ENCODE measurements around the gene AP5Z1.

DNA sequence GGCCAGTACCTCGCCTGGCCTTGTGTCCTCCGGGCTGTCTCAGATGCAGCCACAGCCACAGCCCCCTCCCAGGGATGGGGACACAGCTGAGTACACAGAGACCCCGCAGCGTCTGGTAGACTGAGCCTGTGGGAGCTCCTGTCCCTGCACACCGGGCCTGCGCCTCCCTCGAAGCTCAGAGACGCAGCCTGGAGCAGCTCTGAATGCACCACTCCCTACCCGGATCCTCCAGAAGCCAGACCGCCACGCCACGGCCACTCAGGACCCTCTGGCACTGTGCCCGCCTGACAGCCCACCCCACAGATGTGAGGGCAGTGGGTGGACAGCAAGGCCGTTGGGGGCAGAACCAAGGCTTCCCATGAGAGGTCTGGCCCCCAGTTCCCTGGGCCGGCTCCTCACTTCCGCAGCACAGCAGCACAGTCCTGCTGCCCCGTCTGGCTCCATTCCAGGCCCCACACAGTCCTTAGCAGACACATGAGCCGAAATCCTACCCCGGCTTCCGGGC is 45.6 kb downstream of the AP5Z1 start:
- TF ChIP-seq, protein P1, sequence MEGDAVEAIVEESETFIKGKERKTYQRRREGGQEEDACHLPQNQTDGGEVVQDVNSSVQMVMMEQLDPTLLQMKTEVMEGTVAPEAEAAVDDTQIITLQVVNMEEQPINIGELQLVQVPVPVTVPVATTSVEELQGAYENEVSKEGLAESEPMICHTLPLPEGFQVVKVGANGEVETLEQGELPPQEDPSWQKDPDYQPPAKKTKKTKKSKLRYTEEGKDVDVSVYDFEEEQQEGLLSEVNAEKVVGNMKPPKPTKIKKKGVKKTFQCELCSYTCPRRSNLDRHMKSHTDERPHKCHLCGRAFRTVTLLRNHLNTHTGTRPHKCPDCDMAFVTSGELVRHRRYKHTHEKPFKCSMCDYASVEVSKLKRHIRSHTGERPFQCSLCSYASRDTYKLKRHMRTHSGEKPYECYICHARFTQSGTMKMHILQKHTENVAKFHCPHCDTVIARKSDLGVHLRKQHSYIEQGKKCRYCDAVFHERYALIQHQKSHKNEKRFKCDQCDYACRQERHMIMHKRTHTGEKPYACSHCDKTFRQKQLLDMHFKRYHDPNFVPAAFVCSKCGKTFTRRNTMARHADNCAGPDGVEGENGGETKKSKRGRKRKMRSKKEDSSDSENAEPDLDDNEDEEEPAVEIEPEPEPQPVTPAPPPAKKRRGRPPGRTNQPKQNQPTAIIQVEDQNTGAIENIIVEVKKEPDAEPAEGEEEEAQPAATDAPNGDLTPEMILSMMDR (IDR thresholded peaks at IDR 0.05) = no peak
- no peak for TF ChIP-seq POLR2A (IDR thresholded peaks at IDR 0.05)

All from body of pancreas (tissue), 4 donors.